Testis (tissue), 3 donors: ENCODE results near the gene AFG1L. TPM values are rescaled to one million over a fixed set of nuclear protein-coding genes. Genes with fewer than 3 reads are reported as not detected.
"Not testable (repeated sequence)": the region's sequence is repeated elsewhere in the genome, so short reads cannot be mapped to it uniquely, and the experiment has no call there.

Source experiments
- DNase-seq: peaks from one replicate; pipeline ENCODE4 v3.0.0-alpha.2; 2019
- H3K27ac ChIP-seq, 2 donors: fragments of 200-600 bp; sonication (generic); one replicate each; pipeline ENCODE4 v1.5.1; 2019
- H3K27me3 ChIP-seq: fragments of 200-600 bp; sonication (generic); one replicate; pipeline ENCODE4 v1.5.1; 2019
- H3K36me3 ChIP-seq: fragments of 200-600 bp; sonication (generic); one replicate; pipeline ENCODE4 v1.5.1; 2017; ENCODE audit warnings: low read depth; ENCODE audit errors: missing control alignments
- H3K4me1 ChIP-seq: fragments of 200-600 bp; sonication (generic); one replicate; pipeline ENCODE4 v1.5.1; 2019
- H3K4me3 ChIP-seq, 2 donors: fragments of 200-600 bp; sonication (generic); one replicate each; pipeline ENCODE4 v1.5.1; 2017 to 2019
- H3K9me3 ChIP-seq: fragments of 200-600 bp; sonication (generic); one replicate; pipeline ENCODE4 v1.5.1; 2017
- POLR2A ChIP-seq: fragments of 450-650 bp; IDR thresholded peaks from one replicate; pipeline ENCODE4 v1.6.1; 2017; ENCODE audit warnings: antibody characterized with exemption, mild to moderate bottlenecking, moderate library complexity
- WGBS, 2 donors: methylation state at CpG; one replicate each; pipeline ENCODE4 v1.1.5; 2018; 5-methylcytosine and 5-hydroxymethylcytosine counted together
- intact Hi-C: fragments of 100-400 bp; cut with DNase I; formaldehyde crosslinking; loops from one replicate; pipeline ENCODE4 v1.15.1; 2023; ENCODE audit warnings: low total_unique reads
- polyA plus RNA-seq: library from polyadenylated mRNA; stranded (reverse); fragments of 350-450 nt; fragmentation: Illumina TruSeq; extraction: RNeasy Lipid Tissue Mini Kit (QIAGEN cat#74804); gene quantifications from one replicate; pipeline ENCODE4 v1.2.3, GENCODE V29; 2014; ENCODE audit warnings: low read depth, low replicate concordance; ENCODE audit not compliant: insufficient read depth
- total RNA-seq, 2 donors: library from RNA; depleted of rRNA; stranded (reverse); fragments of >200 nt; gene quantifications; one replicate each; pipeline ENCODE4 v1.2.3, GENCODE V29; 2016
- TF ChIP-seq, protein P1 (sequence below), 3 experiments: fragments of 450-650 bp in 2 of 3; fragments of 200-600 bp in 1 of 3; sonication (generic) in 1 of 3; IDR thresholded peaks; one replicate each; pipeline ENCODE4 v1.5.1; 2016 to 2019; ENCODE audit warnings: antibody characterized with exemption in 3 of 3, mild to moderate bottlenecking in 2 of 3, moderate library complexity in 1 of 3

Gene AFG1L
- total and polyA plus RNA-seq, 3 donors from 2014 or later = 9.2 to 43.0 (median 11.7) TPM

GRCh38 chr6:108287373-108287772, 7.5 kb upstream of the AFG1L start:
- 75 to 82% methylated on average over 3 of the region's 3 CpGs for WGBS, 2 donors
- TF ChIP-seq, protein P1, sequence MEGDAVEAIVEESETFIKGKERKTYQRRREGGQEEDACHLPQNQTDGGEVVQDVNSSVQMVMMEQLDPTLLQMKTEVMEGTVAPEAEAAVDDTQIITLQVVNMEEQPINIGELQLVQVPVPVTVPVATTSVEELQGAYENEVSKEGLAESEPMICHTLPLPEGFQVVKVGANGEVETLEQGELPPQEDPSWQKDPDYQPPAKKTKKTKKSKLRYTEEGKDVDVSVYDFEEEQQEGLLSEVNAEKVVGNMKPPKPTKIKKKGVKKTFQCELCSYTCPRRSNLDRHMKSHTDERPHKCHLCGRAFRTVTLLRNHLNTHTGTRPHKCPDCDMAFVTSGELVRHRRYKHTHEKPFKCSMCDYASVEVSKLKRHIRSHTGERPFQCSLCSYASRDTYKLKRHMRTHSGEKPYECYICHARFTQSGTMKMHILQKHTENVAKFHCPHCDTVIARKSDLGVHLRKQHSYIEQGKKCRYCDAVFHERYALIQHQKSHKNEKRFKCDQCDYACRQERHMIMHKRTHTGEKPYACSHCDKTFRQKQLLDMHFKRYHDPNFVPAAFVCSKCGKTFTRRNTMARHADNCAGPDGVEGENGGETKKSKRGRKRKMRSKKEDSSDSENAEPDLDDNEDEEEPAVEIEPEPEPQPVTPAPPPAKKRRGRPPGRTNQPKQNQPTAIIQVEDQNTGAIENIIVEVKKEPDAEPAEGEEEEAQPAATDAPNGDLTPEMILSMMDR (IDR thresholded peaks at IDR 0.05) = no peak
- no peak for TF ChIP-seq POLR2A
- H3K9me3 ChIP-seq = no peaks in the 10 kb centered on the region
- no peak overlapping the region for H3K27ac ChIP-seq
- no peaks in the 10 kb centered on the region for H3K36me3 ChIP-seq
- intact Hi-C loops = no loop called here
- no peak for DNase-seq
- H3K4me3 ChIP-seq = no peak overlapping the region
- no peaks in the 10 kb centered on the region for H3K27me3 ChIP-seq
- no peaks in the 10 kb centered on the region for H3K4me1 ChIP-seq

DNA sequence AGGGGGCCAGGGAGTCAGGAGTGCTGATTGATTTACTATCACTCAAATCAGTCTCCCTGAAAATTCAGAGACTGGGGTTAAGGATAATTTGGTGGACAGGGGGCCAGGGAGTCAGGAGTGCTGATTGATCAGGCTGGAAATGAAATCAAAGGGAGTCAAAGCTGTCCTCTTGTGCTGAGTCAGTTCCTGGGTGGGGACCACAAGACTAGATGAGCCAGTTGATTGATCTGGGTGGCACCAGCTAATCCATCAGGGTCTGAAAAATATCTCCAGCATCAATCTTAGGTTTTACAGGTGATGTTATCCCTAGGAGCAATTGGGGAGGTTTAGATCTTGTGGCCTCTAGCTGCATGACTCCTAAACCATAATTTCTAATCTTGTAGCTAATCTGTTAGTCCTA, 6.1 kb upstream of the AFG1L start:
- TF ChIP-seq POLR2A = no peak
- TF ChIP-seq, protein P1 (IDR thresholded peaks at IDR 0.05) = no peak
- no peaks in the 10 kb centered on the region for H3K27me3 ChIP-seq
- intact Hi-C loops = no loop called here

DNA sequence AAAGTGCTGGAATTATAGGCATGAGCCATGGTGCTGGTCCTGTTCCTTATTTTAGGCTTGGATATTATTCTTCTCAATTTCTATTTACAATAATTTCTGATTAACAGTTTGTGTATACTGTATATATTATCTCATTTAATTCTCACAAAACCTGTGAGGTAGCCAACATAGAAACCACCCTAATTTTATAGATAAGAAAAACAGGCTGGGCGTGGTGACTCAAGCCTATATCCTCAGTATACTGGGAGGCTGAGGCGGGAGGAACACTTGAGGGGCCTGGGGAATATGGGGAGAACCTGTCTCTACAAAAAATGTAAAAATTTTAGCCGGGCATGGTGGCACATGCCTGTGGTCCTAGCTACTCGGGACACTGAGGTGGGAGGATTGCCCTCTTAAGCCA, 3.8 kb upstream of the AFG1L start:
- intact Hi-C loops = no loop called here
- TF ChIP-seq, protein P1 (IDR thresholded peaks at IDR 0.05) = no peak
- no peak for TF ChIP-seq POLR2A
- WGBS, 2 donors = 85 to 89% methylated on average over 4 of the region's 4 CpGs
- Histone ChIP-seq H3K27ac (no peak overlapping the region), H3K27me3 (no peaks in the 10 kb centered on the region), H3K36me3 (no peaks in the 10 kb centered on the region), H3K9me3 (no peaks in the 10 kb centered on the region), H3K4me1 (peaks cover 3% of the 10 kb centered on the region), H3K4me3 (no peak overlapping the region)
- DNase-seq = no peak

More for the DNA sequence above, 6.1 kb upstream of the AFG1L start:
- H3K9me3 ChIP-seq = no peaks in the 10 kb centered on the region
- H3K36me3 ChIP-seq = no peaks in the 10 kb centered on the region
- no peak overlapping the region for H3K27ac ChIP-seq
- H3K4me1 ChIP-seq = no peaks in the 10 kb centered on the region
- H3K4me3 ChIP-seq = no peak overlapping the region
- no peak for DNase-seq

DNA sequence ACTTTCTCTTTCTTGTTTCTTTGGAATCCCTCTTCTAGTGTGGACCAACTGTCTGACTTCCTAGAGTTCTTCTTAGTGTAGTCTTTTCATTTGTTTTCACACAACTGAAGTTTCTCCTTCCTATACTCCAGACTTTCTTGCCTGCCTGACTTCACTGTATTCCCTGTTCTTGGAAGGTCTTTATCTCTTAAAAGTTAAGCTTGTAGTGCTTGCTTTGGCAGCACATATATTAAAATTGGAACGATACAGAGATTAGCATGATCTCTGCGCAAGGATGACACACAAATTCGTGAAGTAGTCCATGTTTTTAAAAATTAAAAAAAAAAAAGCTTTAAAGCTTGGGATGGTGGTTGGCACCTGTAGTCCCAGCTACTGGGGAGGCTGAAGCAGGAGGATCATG, 2.3 kb upstream of the AFG1L start:
- H3K4me3 ChIP-seq, intact Hi-C loops, H3K27me3 ChIP-seq, DNase-seq, H3K4me1 ChIP-seq, H3K27ac ChIP-seq, H3K36me3 ChIP-seq, H3K9me3 ChIP-seq: not testable (repeated sequence)
- WGBS, 2 donors = 59 to 61% methylated on average over 3 of the region's 3 CpGs

GRCh38 chr6:108293527-108294296, 1.1 kb upstream of the AFG1L start:
- intact Hi-C loops = no loop called here
- no peaks in the 10 kb centered on the region for H3K9me3 ChIP-seq
- no peak for TF ChIP-seq POLR2A
- TF ChIP-seq, protein P1 (IDR thresholded peaks at IDR 0.05) = no peak
- H3K4me3 ChIP-seq = peak overlapping the region; percentile 82 to 83
- 66 to 77% methylated on average over 18 to 19 of the region's 19 CpGs for WGBS, 2 donors
- no peaks in the 10 kb centered on the region for H3K27me3 ChIP-seq
- peak overlapping the region in 1 of 2 donors; percentile 92 for H3K27ac ChIP-seq
- no peaks in the 10 kb centered on the region for H3K36me3 ChIP-seq
- DNase-seq = no peak
- peaks cover 3% of the 10 kb centered on the region for H3K4me1 ChIP-seq
